Thyroid gland (tissue), 4 donors: ENCODE data around the gene MMP20.

Experiments
- POLR2A ChIP-seq, 2 donors: fragments of 450-650 bp; IDR thresholded peaks; one replicate each; pipeline ENCODE4 v1.6.1; 2017; ENCODE audit warnings: antibody characterized with exemption in 2 of 2, mild to moderate bottlenecking in 2 of 2, moderate library complexity in 1 of 2
- TF ChIP-seq, protein P1 (sequence below), 6 experiments: fragments of 200-600 bp in 3 of 6; fragments of 450-650 bp in 3 of 6; sonication (generic) in 3 of 6; IDR thresholded peaks; one replicate each; pipeline ENCODE4 v1.5.1; 2016 to 2019; ENCODE audit warnings: antibody characterized with exemption in 6 of 6, mild to moderate bottlenecking in 2 of 6, inconsistent platforms in 1 of 6, moderate library complexity in 1 of 6

DNA sequence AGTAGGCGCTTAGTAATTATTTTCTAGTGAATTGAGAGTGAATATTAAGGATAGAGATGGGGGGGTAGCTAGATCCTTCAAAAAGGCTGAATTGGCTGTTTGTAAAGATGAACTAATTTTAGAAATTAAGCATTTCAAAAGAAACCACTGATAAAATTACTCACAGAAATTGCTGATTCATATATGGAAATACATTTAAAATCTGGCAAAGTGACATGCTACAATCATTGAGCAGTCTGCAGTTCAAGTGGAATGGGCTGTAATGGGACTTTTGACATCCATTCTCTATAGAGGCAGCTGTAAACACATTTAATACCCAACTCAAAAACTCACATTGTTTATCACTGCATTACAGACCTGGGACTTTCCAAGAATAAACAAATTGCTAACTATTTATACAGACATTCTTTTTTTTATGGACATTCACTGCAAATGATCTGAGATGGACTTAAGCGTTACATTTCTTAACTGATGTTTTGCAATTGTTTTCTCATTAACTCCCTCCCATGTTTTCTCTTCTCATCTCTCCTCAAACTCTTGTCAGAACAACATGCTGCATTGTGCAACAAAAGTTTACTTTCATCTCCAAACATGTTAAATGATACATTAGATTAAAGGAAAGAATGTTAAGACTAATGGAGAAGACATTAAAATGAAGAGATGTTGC is 52.4 kb downstream of the MMP20 start:
- TF ChIP-seq, protein P1, sequence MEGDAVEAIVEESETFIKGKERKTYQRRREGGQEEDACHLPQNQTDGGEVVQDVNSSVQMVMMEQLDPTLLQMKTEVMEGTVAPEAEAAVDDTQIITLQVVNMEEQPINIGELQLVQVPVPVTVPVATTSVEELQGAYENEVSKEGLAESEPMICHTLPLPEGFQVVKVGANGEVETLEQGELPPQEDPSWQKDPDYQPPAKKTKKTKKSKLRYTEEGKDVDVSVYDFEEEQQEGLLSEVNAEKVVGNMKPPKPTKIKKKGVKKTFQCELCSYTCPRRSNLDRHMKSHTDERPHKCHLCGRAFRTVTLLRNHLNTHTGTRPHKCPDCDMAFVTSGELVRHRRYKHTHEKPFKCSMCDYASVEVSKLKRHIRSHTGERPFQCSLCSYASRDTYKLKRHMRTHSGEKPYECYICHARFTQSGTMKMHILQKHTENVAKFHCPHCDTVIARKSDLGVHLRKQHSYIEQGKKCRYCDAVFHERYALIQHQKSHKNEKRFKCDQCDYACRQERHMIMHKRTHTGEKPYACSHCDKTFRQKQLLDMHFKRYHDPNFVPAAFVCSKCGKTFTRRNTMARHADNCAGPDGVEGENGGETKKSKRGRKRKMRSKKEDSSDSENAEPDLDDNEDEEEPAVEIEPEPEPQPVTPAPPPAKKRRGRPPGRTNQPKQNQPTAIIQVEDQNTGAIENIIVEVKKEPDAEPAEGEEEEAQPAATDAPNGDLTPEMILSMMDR (IDR thresholded peaks at IDR 0.05) = no peak
- no peak for TF ChIP-seq POLR2A (IDR thresholded peaks at IDR 0.05)
